Fibroblast of mammary gland (primary cell): ENCODE results near the gene OR2T11.

Source experiments
- DNase-seq: peaks from one replicate; pipeline ENCODE4 v3.0.0-alpha.2; 2010; ENCODE audit warnings: low read depth
- H3K4me3 ChIP-seq: 2 replicates; pipeline ENCODE4 v1.5.1; 2011; ENCODE audit warnings: low read depth, mild to moderate bottlenecking, low read length, moderate library complexity; ENCODE audit not compliant: control insufficient read depth
- TF ChIP-seq, protein P1 (sequence below): conservative IDR thresholded peaks from 2 replicates; pipeline ENCODE4 v1.5.1; 2011; ENCODE audit warnings: low read depth, low read length, inconsistent platforms; ENCODE audit not compliant: control insufficient read depth, insufficient read depth

The OR2T11 gene

DNA sequence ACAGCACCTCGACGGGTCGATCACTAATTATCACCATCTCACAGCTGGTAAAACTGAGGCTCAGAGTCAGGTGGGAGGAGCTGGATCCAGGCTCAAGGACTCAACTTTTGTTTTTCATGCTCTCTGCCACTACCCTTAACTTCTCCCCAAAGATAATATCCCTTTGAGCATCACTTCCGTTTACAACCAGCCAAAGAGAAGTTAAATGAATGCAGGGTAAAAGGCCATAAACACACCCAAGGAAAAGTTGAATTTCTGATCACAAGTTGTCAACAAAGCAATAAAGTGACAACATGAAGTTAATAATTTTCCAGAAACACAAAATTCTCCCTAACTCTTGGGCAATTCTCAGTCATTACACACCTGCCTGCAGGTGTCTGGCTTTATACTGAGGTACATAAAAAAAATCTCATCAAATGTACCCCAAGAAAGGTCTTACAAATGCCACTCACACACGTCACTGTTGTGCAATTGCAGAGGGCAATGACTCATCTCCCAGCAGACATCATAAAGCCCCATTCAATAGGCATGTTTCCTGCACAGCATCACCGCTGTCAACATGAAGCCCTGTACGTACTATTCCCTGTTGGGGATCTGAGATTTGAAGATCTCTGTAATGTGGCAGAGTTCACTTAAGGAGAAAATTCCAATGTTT is 3.4 kb downstream of the OR2T11 start:
- peak; percentile 28 for DNase-seq
- no peak overlapping the region for H3K4me3 ChIP-seq
- TF ChIP-seq, protein P1, sequence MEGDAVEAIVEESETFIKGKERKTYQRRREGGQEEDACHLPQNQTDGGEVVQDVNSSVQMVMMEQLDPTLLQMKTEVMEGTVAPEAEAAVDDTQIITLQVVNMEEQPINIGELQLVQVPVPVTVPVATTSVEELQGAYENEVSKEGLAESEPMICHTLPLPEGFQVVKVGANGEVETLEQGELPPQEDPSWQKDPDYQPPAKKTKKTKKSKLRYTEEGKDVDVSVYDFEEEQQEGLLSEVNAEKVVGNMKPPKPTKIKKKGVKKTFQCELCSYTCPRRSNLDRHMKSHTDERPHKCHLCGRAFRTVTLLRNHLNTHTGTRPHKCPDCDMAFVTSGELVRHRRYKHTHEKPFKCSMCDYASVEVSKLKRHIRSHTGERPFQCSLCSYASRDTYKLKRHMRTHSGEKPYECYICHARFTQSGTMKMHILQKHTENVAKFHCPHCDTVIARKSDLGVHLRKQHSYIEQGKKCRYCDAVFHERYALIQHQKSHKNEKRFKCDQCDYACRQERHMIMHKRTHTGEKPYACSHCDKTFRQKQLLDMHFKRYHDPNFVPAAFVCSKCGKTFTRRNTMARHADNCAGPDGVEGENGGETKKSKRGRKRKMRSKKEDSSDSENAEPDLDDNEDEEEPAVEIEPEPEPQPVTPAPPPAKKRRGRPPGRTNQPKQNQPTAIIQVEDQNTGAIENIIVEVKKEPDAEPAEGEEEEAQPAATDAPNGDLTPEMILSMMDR = no peak

DNA sequence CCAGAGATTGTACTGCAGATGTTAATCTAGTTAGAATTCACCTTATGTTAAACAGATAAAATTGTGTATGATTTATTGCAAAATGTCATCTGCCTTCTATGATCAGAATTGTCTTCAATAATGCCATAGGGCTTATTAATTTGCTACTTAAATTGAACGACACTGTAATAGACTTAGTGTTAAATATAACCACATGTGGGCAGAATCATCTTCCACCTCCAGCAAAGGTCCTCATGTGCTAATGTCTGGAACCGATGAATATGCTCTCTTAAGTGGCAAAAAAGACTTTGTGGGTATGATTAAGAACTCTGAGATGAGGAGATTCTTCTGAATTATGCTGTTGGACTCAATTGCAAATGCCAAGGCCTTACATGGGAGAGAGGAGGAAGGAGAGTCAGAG is 4.3 kb downstream of the OR2T11 start:
- DNase-seq = no peak
- H3K4me3 ChIP-seq = no peak overlapping the region
- TF ChIP-seq, protein P1 = no peak

DNA sequence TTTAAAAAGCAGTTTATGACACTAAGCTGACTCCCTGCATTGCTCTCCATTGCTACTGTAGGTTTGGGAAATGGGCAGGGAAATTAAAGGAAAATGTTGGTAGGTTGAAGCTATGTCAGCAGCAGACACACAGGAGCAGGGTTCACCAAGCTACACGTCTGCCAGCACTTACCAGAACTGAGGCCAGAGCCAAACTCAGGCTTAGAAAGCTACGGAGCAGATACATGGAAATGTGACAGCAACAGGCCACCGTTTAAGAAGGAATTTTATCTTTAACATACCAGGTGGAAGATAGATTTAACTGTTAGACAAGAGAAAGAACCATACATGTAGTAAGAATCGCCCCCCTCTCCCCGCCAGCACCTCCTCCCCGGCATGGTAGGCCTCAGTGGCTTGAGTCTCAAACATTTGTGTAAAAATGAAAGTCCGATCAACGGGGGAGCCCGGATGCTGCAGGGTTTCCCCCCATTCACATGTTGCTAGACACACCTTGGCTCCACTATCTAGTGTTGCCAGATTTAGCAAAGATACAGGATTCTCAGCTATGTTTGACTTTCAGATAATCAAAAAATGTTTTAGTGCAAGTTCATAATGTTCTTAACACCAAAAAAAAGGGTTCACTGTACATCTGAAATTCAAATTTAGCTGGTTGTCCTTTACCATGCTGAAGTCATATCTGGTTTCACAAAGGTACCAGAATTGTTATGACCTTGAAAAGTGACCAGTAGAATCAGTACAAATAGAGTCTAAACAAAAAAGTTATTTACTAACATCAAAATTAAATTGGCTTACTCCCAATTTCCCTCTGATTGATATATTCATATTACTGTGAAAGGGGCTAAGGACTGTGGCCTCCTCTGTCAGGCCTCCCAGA is 6.7 kb downstream of the OR2T11 start:
- TF ChIP-seq, protein P1 = no peak
- H3K4me3 ChIP-seq = no peak overlapping the region
- no peak for DNase-seq

DNA sequence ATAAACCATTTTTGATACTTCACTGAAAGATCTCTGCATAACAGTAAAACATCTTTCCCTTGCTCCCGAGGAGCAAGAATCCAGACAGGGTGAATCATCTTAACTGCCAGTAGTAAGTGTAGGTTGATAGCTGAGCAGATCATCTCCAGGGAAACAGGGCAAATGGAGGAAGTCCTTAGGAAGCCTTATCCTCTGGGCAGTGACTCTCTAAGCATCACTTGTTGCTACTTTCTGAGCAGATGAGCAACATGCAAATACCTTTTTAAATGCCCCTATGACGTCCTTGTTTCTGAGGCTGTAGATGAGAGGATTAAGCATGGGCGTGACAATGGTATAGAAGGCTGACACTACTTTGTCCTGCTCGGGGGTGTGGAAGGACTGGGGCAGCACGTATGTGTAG is 8.9 kb downstream of the OR2T11 start:
- TF ChIP-seq, protein P1 = no peak
- DNase-seq = no peak
- H3K4me3 ChIP-seq = no peak overlapping the region

DNA sequence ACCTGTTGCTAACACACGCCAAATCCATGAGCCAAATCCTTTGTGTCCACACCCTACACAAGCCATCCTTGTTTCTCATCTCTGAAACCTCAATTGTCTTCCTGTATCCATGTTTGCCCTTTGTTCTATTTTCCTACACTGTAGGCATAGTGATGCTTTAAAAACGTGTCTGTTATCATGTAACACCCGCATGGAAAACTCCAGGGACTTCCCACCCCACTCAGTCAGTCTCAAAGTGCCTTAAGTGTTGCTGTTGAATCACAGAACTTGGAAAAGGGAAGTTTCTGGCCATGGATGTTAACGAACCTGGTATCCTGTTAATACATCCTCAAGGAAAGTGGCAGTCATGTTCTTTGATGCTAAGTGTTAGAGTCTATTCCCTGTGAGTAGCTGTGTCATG is 9.7 kb downstream of the OR2T11 start:
- DNase-seq = no peak
- TF ChIP-seq, protein P1 = no peak
- H3K4me3 ChIP-seq = no peak overlapping the region

DNA sequence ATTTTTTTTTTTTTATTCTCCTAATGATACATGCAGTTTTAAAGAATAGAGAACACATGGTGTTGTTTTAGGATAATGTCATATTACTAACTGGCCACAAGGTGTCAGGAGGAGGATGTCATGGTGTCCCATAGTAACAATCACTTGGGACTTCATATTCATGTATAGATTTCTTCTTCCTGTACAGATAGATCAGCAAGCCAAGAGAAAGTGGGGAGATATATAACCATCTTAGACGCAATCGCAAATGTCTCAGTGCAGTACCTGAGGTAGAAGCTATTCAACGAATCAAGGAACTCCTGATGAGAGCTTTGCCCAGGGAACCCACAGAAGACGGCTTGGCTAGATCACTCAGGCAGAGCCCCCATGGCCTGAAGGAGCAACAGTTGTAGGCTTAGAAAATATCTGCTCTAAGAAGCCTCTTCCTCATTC is 12.3 kb downstream of the OR2T11 start:
- DNase-seq = peak; percentile 22
- no peak overlapping the region for H3K4me3 ChIP-seq
- TF ChIP-seq, protein P1 = peak; percentile 37
